SK-N-SH treated with all-trans-retinoic acid at 6 μM for 48 hours (cell line): Measurements from ENCODE around the gene TMEM237.

Experiments used
- ARNTL ChIP-seq: fragments of 450-650 bp; formaldehyde crosslinking; IDR thresholded peaks from 2 replicates; pipeline ENCODE4 v1.5.0; 2020; ENCODE audit warnings: low read depth, mild to moderate bottlenecking, moderate library complexity, borderline replicate concordance
- CSDC2 ChIP-seq: fragments of 250-450 bp; sonication (Bioruptor Pico); IDR thresholded peaks from 2 replicates; pipeline ENCODE4 v1.5.0; 2020; ENCODE audit warnings: mild to moderate bottlenecking, moderate library complexity
- POU6F1 ChIP-seq: fragments of 250-450 bp; sonication (Bioruptor Pico); IDR thresholded peaks from 2 replicates; pipeline ENCODE4 v1.8.0; 2021; ENCODE audit warnings: low read depth, mild to moderate bottlenecking, moderate library complexity, borderline replicate concordance
- SNAI2 ChIP-seq: fragments of 250-450 bp; sonication (Bioruptor Pico); IDR thresholded peaks from 2 replicates; pipeline ENCODE4 v1.5.0; 2020; ENCODE audit warnings: mild to moderate bottlenecking, moderate library complexity
- ZC3H10 ChIP-seq: fragments of 250-450 bp; sonication (Bioruptor Pico); IDR thresholded peaks from 2 replicates; pipeline ENCODE4 v1.5.1; 2021; ENCODE audit warnings: mild to moderate bottlenecking, moderate library complexity
- ZFP3 ChIP-seq: fragments of 250-450 bp; sonication (Bioruptor Pico); IDR thresholded peaks from 2 replicates; pipeline ENCODE4 v1.5.0; 2020; ENCODE audit warnings: mild to moderate bottlenecking, moderate library complexity
- ZFP30 ChIP-seq: fragments of 450-650 bp; formaldehyde crosslinking; IDR thresholded peaks from 2 replicates; pipeline ENCODE4 v1.5.0; 2022; ENCODE audit warnings: mild to moderate bottlenecking, moderate library complexity

- TF ChIP-seq ARNTL (CRISPR knock-in tag) (no peak), CSDC2 (CRISPR knock-in tag) (no peak), SNAI2 (no peak), ZFP3 (no peak), ZC3H10 (CRISPR knock-in tag) (no peak), POU6F1 (CRISPR knock-in tag) (no peak), ZFP30 (CRISPR knock-in tag) (no peak)
Observed at GRCh38 chr2:201678401-201678800, 35.1 kb upstream of the TMEM237 start.
